WI38 (cell line): ENCODE measurements around the gene MDFI.

Experiments
- H3K4me3 ChIP-seq: 2 replicates; pipeline ENCODE4 v1.5.1; 2011; ENCODE audit warnings: low read depth, mild to moderate bottlenecking, control low read depth, low read length
- CTCF ChIP-seq: IDR thresholded peaks from 2 replicates; pipeline ENCODE4 v1.5.1; 2012; ENCODE audit warnings: low read depth, mild to moderate bottlenecking, control low read depth, low read length

The MDFI gene

GRCh38 chr6:41633056-41633634, 5.1 kb upstream of the MDFI start:
- no peak overlapping the region for H3K4me3 ChIP-seq
- TF ChIP-seq CTCF, result no peak

GRCh38 chr6:41634657-41635056, 3.6 kb upstream of the MDFI start:
- H3K4me3 ChIP-seq, result no peak overlapping the region
- no peak for TF ChIP-seq CTCF

- no peak for TF ChIP-seq CTCF
- H3K4me3 ChIP-seq, result no peak overlapping the region
These were observed 2.9 kb upstream of the MDFI start for GRCh38 chr6:41635365-41635764.

GRCh38 chr6:41636833-41637193, 1.5 kb upstream of the MDFI start:
- no peak overlapping the region for H3K4me3 ChIP-seq
- TF ChIP-seq CTCF, result no peak

GRCh38 chr6:41637194-41638001, 870 bp upstream of the MDFI start:
- H3K4me3 ChIP-seq, result no peak overlapping the region

DNA sequence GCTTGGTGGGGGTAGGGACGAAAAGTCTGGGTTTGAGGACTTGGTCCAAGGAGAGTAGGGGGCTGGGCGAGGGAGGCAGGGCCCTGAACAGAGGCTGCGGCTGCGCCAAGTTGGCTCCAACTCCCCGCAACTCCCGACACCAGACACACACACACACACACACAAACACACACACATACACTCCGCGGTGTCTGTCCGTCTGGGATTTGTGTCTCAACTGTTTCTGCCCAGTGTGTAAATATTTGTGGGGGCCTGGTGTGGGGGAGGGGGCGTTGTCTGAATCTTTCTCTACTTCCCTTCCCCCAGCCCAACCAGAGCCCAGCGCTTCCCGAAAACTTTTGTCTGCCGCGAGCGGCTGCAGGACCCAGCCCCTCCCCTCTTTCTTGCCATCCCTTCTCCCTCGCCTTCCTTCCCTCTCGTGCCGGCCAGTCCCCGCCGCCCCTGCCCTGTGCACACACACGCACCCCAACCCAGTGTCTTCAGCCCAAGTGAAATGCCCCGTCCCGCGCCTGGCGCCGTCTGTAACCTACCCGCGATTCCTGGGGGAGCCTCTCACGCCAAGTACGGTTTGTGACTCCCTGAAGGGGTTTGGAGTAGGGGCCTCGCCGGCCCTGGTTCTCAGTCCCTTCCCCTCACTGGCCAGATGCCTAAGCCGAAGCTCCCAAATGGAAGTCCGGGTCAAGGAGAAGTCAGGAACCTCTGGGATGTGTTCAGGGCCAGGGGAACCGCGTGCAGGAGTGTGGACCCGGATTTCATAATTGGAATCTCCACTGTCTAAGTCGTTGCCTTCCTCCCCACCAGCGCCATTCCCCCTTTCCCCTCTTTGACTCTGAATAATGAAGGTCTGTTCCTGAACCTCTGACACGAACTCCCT, 904 bp downstream of the MDFI start:
- no peak overlapping the region for H3K4me3 ChIP-seq
- TF ChIP-seq CTCF, result no peak

More at GRCh38 chr6:41637194-41638001, 870 bp upstream of the MDFI start:
- no peak for TF ChIP-seq CTCF
